Endodermal cell (in vitro differentiated cells): Measurements from ENCODE around the gene ELFN1. TPM values are rescaled to one million over a fixed set of nuclear protein-coding genes. Genes with fewer than 3 reads are reported as not detected.

ENCODE experiments used
- DNase-seq: peaks from one replicate; pipeline ENCODE4 v3.0.0-alpha.2; 2017
- H3K27ac ChIP-seq: 2 replicates; pipeline ENCODE4 v1.5.1; 2013; ENCODE audit warnings: mild to moderate bottlenecking, low read depth, low read length, moderate library complexity
- H3K27me3 ChIP-seq: 2 replicates; pipeline ENCODE4 v1.6.1; 2013; ENCODE audit warnings: mild to moderate bottlenecking, low read length, moderate library complexity; ENCODE audit not compliant: insufficient read depth, control insufficient read depth, poor library complexity, severe bottlenecking
- H3K36me3 ChIP-seq: 2 replicates; pipeline ENCODE4 v1.7.0; 2013; ENCODE audit warnings: mild to moderate bottlenecking, low read length, moderate library complexity; ENCODE audit not compliant: control insufficient read depth, insufficient read depth
- H3K4me1 ChIP-seq: one replicate; pipeline ENCODE4 v1.7.0; 2013; ENCODE audit warnings: low read length; ENCODE audit not compliant: control insufficient read depth, insufficient read depth
- H3K4me3 ChIP-seq: 2 replicates; pipeline ENCODE4 v1.5.1; 2013; ENCODE audit warnings: mild to moderate bottlenecking, low read length, moderate library complexity
- H3K9ac ChIP-seq: 2 replicates; pipeline ENCODE4 v1.6.1; 2013; ENCODE audit warnings: mild to moderate bottlenecking, low read length, moderate library complexity; ENCODE audit not compliant: poor library complexity, severe bottlenecking; ENCODE audit errors: extremely low read depth
- H3K9me3 ChIP-seq: 2 replicates; pipeline ENCODE4 v1.6.1; 2013; ENCODE audit warnings: mild to moderate bottlenecking, low read length, moderate library complexity; ENCODE audit not compliant: control insufficient read depth
- H3K27ac Mint-ChIP-seq: 2 replicates; pipeline ENCODE4 v1.8.0; 2020; ENCODE audit warnings: mixed read lengths
- H3K27me3 Mint-ChIP-seq: 2 replicates; pipeline ENCODE4 v1.8.0; 2021; ENCODE audit warnings: mild to moderate bottlenecking, mixed read lengths; ENCODE audit not compliant: insufficient read depth
- H3K36me3 Mint-ChIP-seq: 2 replicates; pipeline ENCODE4 v1.8.0; 2020; ENCODE audit warnings: low read depth, mixed read lengths
- H3K4me1 Mint-ChIP-seq: 2 replicates; pipeline ENCODE4 v1.8.0; 2020; ENCODE audit warnings: mixed read lengths
- H3K4me3 Mint-ChIP-seq: 2 replicates; pipeline ENCODE4 v1.8.0; 2020; ENCODE audit warnings: mild to moderate bottlenecking, moderate library complexity, mixed read lengths
- H3K9me3 Mint-ChIP-seq: 2 replicates; pipeline ENCODE4 v1.8.0; 2020; ENCODE audit warnings: mild to moderate bottlenecking, mixed read lengths
- CTCF ChIP-seq: fragments of 200-600 bp; sonication (generic); conservative IDR thresholded peaks from 2 replicates; pipeline ENCODE4 v1.5.0; 2021; ENCODE audit warnings: antibody characterized with exemption, mild to moderate bottlenecking
- WGBS, 2 experiments: methylation state at CpG; one replicate each; pipeline versions ENCODE4 v1.1.5 to v1.1.7; 2013; ENCODE audit warnings: missing lambda C conversion rate in 2 of 2, mixed read lengths in 1 of 2; ENCODE audit not compliant: insufficient coverage in 1 of 2, insufficient read length in 1 of 2; 5-methylcytosine and 5-hydroxymethylcytosine counted together
- total RNA-seq, 2 donors: library from RNA; stranded (reverse); fragmentation: NEBNext Ultra II Directional in 1 of 2; extraction: Animal tissue kit (Norgen Biotek cat#: 25700) in 1 of 2; gene quantifications; 2 replicates in 1 of 2; 3 replicates in 1 of 2; pipeline ENCODE4 v1.2.1, GENCODE V29; 2021

The ELFN1 gene
- total RNA-seq, 2 donors from 2014 or later: 2.1 to 5.0 TPM

- no peak overlapping the region for H3K27ac Mint-ChIP-seq
- no peaks in the 10 kb centered on the region for H3K27me3 Mint-ChIP-seq
- Histone ChIP-seq H3K4me3 (no peak overlapping the region), H3K9ac (no peak overlapping the region), H3K36me3 (no peaks in the 10 kb centered on the region), H3K27ac (no peak overlapping the region), H3K4me1 (no peaks in the 10 kb centered on the region), H3K9me3 (no peaks in the 10 kb centered on the region), H3K27me3 (no peaks in the 10 kb centered on the region)
- H3K9me3 Mint-ChIP-seq: peaks cover 19% of the 10 kb centered on the region
- WGBS, 2 experiments: 92 to 98% methylated on average over 7 to 8 of the region's 8 CpGs
- no peak for TF ChIP-seq CTCF
- no peak for DNase-seq
- no peak overlapping the region for H3K4me3 Mint-ChIP-seq
- peaks cover 9% of the 10 kb centered on the region for H3K36me3 Mint-ChIP-seq
- peaks cover 2% of the 10 kb centered on the region for H3K4me1 Mint-ChIP-seq
Observed at GRCh38 chr7:1729183-1729582, 59.1 kb downstream of the ELFN1 start.

DNA sequence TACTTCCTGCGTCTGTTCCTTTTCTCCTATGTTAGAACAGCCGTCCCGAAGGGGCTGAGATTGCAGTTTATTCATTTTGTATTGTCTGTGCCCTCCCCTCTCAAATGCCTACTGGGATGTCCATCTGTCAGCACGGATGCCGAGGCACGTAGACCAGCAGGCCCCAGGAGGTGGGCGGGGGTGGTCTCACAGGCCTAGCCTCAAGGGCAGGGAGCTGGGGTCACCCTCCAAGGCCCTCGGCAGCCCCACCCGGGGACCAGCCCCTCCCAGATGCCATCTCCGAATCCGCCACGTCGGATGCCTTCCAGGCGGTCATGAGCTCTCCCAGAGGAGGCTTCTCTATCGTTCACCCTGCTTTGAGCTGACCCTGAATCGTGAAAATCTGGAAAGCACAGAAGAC, 59.7 kb downstream of the ELFN1 start:
- Histone ChIP-seq H3K9me3 (no peaks in the 10 kb centered on the region), H3K27ac (no peak overlapping the region), H3K9ac (no peak overlapping the region), H3K4me1 (no peaks in the 10 kb centered on the region), H3K27me3 (no peaks in the 10 kb centered on the region), H3K4me3 (no peak overlapping the region), H3K36me3 (no peaks in the 10 kb centered on the region)
- no peak overlapping the region for H3K27ac Mint-ChIP-seq
- no peaks in the 10 kb centered on the region for H3K27me3 Mint-ChIP-seq
- peaks cover 2% of the 10 kb centered on the region for H3K4me1 Mint-ChIP-seq
- no peak overlapping the region for H3K4me3 Mint-ChIP-seq
- WGBS, 2 experiments: 85 to 95% methylated on average over 13 to 16 of the region's 16 CpGs
- peaks cover 9% of the 10 kb centered on the region for H3K36me3 Mint-ChIP-seq
- no peak for TF ChIP-seq CTCF
- DNase-seq: no peak
- peaks cover 19% of the 10 kb centered on the region for H3K9me3 Mint-ChIP-seq

DNA sequence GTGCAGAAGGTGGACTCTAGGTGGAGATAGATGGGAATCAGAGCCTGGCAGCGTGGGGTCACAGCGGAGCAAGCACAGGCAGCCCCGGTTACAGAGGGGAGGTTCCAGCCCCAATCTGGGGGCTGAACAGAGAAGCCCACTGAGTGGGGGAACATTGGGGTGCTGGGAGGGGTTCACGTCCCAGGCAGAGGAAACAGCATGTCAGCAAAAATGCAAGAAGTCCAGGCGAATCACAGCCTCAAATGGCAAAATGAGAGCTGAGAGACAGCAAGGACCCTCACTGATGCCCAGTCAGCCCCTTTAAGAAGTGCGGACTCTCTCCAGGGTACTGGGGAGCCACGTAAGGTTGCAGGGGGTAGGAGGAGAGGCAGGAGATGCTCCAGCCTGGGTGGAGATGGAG, 62.0 kb downstream of the ELFN1 start:
- H3K4me1 Mint-ChIP-seq: no peaks in the 10 kb centered on the region
- no peaks in the 10 kb centered on the region for H3K4me1 ChIP-seq
- H3K27ac ChIP-seq: no peak overlapping the region
- DNase-seq: no peak
- no peak overlapping the region for H3K4me3 Mint-ChIP-seq
- 92 to 97% methylated on average over 5 to 7 of the region's 7 CpGs for WGBS, 2 experiments
- no peak overlapping the region for H3K27ac Mint-ChIP-seq
- no peaks in the 10 kb centered on the region for H3K27me3 Mint-ChIP-seq
- H3K27me3 ChIP-seq: no peaks in the 10 kb centered on the region
- peaks cover 19% of the 10 kb centered on the region for H3K9me3 Mint-ChIP-seq
- no peak for TF ChIP-seq CTCF
- no peaks in the 10 kb centered on the region for H3K9me3 ChIP-seq
- no peaks in the 10 kb centered on the region for H3K36me3 ChIP-seq
- no peak overlapping the region for H3K9ac ChIP-seq
- peaks cover 9% of the 10 kb centered on the region for H3K36me3 Mint-ChIP-seq
- no peak overlapping the region for H3K4me3 ChIP-seq
